GM18498 (cell line): ENCODE data around the gene APOA5.
"Not testable (repeated sequence)": the region's sequence is repeated elsewhere in the genome, so short reads cannot be mapped to it uniquely, and the experiment has no call there.

ENCODE experiments used
- ATAC-seq: cut with Tn5 transposase; IDR thresholded peaks from one replicate; pipeline ENCODE4 v1.9.1; 2021; ENCODE audit warnings: mild to moderate bottlenecking, moderate library complexity; ENCODE audit not compliant: unreplicated experiment

APOA5 gene

DNA sequence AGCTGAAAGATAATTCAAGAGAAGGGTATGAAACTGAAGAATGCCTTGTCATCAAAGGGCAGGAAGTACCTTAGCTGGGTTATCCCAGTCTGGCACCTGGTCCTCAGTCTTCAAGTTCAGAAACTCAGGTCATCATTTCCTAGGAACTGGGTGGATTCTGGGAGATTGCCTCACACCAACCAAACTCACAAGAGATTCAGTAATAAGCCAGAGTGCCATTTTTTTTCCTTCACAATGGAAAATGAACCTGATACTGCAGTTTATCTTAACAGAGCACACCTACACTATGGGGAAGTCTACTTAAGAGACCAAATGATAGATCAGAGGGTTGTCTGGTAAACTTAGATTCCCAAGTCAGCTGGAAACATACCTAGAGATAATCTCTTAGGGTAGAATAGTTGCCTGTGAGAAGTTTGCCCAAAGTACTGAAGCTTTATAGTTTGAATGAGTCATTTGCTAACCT lies 15.1 kb downstream of the APOA5 start:
- no peak for ATAC-seq

DNA sequence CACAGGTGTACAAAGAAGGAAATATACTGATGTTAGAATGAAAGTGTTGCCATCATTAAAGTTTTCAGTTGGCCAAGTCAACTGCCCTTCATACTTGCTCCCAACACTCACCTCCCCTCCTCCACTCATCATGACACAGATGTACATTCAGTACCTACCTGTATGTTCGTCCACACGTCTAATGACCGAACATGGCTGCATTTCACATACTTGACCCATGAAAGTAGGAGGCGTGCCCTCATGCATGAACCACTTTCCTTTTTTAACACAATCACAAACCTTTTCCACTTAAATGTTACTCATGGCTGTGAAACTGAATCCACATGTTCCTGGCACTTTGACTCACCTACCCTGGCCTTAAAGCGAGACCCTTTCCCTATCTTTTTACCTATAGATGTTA lies 15.7 kb downstream of the APOA5 start:
- ATAC-seq = no peak

DNA sequence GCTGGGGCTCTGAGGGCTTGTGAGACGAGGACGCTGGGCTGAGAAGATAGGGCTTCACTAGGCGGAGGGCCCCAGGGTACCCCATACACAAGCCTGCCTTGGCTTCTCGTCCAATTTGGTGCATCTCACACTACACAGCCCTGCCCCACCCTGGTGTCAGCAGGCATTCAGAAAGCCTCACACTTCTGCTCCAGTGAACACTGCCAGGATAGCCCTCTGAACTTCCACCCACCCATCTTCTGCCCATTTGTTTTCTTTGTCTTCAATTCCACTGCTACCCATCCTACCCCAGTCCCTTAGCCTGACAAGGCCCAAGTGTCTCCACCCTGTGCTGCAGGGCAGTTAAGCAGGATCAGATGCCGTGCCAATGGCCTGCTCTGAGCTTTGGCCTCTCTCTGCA lies 17.0 kb downstream of the APOA5 start:
- no peak for ATAC-seq

DNA sequence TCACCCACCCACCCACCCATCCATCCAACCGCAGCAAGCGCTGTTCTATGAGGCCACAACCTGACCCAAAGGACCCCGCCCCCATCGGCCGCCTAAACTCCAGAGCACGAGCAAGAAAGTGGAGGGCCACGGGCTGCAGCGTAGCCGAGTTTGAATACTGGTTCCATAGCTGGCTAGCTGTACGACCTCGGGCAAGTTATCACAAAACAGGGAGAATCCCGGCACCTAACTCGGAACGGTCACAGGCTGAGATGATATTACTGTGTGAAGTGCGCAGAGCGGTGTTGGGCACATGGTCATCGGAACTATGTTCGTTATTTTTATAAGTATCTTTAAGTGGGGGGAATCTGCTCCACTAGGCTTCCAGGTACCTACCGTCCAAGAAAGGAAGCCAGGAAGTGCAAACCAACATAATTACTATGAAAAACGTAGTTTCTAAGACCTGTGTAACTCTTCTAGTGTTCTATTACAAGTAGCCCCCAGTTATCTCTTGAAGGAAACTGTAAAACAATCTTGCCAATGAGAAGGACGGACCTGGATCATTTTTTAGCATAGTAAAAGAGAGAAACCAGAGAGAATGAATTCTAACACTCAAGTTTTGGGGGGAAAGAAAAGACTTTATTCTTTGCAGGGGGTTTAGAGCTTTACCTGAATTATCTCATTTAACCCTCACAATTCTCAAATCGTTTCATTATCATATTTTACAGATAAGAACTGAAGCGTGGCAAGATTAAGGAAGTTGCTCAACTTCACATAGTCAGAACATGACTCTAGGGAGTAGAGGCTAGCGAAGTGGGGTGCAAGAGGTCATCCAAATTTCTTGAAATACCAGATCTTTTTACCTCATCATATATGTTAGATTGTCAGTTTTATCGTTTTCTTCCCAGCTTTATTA lies 18.2 kb downstream of the APOA5 start:
- ATAC-seq = peak; percentile 37

DNA sequence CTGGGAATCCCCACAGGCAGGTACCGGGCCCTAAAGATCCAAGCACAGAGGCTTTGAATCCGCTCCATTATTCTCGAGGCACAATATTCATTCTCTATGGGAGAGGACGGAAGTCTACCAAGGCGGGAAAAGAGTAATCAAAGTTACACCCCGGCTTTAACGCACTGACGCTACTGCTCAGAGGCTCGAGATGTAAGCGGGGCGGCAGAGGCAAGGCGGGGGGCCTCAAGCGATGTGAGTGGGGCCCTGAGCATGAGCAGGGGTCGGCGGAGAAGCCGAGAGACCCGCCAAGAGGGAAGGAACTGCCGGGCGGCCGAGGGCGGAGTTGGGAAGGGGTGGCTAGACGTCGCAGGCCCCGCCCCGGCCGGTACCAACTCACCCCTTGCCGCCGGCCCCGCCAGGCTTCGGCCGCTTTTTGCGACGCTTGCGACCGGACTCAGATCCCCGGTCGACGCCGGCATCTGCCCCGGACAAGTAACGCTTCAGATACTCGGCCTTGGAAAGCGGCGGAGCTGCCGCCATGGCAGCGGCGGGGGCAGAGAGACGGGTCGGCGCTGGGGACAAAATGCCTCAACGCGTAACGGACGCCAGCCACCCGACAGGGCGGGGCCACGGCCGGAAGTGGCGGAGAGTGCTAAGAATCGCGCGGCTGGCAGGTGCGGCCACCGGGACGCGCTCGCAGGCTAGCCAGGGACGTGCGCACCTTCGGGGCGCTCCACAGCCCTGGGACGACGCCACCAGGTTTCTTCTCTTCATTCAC lies 19.1 kb downstream of the APOA5 start, which contains the start of gene BUD13:
TSS of gene BUD13 (minus strand) at position 545 of the 760 bp plus-strand sequence. CDS start at position 522, 23 bp downstream.
- ATAC-seq = peak; percentile 84

DNA sequence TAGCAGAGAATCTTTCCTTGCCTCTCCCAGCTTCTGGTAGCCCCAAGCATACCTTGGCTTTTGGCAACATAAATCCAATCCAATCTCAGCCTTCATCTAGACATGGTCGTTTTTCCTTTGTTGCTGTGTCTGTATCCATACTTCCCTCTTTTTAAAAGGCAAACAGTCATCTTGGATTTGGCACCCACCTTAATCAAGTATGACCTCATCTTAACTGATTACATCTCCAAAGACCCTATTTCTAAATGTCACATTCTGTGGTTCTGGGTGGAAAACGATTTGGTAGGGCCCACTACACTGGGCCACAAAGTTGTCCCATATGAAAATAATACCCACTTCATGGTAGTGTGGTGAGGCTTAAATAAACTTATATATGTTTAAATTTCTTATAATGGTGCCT lies 19.7 kb downstream of the APOA5 start:
- no peak for ATAC-seq

DNA sequence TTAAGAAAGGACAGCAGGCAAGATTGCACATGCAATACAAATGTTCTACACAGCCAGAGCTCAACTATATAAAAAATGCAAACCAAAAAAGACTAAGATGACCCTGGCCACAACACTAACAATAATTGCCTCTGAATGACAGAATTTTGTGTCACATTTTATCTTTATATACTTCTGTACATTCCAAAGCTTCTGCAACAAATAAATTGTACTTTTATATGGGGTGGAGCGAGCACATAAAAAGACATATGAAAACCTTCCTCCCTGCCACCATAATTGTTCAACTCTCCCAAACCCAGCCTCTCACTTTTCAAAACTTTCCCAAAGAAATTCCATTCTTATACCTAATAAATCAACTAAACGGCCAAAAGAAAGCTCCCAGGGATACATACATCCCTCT lies 29.5 kb downstream of the APOA5 start:
- no peak for ATAC-seq

DNA sequence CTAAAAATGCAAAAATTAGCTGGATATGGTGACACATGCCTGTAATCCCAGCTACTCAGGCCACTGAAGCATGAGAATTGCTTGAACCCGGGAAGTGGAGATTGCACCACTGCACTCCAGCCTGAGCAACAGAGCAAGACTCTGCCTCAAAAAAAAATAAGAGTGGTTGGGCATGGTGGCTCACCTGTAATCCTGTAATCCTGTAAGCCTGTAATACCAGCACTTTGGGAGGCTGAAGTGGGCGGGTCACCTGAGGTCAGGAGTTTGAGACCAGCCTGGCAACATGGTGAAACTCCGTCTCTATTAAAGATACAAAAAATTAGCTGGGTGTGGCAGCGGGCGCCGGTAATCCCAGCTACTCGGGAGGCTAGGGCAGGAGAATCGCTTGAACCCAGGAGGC lies 35.6 kb downstream of the APOA5 start:
- ATAC-seq = not testable (repeated sequence)

DNA sequence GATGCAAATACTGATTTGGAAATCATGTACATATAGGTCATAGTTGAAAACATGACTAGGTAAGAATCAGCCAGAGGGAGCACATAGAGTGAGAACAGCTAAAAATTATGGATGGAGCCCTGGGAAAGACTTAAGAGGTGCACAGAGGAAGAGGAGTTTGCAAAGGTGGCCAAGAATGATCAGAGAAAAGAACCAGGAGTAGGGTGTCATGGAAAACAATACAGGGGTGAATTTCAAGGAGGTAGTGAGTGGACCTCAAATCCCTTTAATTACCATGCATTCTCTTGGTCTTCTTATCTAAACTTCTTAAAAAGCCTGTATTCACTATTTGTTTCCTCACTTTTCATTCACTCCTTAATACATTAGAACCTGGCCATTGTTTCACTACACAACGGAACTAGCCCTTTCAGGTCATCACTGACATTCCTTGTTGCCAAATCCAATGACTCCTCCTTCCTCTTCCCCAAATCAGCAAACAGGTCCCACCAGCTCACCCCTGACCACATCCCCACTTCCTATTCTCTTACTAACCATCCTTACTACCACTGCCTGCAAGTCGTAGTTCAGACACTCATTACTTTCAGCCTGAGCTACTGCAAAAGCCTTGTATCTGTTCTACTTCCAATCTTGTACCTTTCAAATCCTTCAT lies 41.5 kb downstream of the APOA5 start:
- no peak for ATAC-seq

DNA sequence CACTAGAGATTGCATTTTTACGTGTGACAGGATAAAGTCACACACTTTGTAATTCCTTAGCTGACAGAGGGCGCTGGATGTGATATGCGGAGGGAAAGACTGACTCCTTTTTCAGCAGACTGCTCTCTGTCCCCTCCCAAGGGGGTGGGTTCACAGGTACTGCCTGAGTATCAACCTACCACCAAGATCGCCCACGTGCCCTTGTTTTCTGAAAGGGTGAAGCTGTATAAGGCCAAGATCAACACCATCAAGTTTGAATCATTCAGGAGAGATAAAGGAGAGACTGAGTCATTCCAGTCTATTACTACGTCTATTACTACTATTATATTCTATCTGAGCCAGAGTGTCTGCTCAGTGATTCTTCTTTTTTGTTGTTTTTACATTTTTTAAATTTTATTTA lies 49.6 kb downstream of the APOA5 start:
- no peak for ATAC-seq

DNA sequence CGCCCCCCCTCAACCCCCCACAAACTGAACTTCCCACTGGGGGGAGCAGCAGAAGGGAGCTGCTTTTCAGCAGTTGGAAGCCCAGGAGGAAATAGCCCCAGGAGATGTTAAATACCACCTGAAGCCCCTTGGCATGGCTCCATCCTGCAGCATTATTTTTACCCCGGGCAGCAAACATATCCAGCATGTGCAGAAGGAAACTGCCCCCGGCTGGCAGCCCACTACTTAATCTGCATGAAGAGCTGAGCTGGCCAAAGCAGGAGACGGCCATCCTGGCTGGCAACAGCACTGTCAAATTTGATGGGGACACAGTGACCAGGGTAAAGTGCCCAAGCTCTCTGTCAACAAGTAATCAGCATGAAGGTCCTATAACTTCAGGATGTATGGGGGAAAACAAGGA lies 50.9 kb downstream of the APOA5 start:
- ATAC-seq = no peak
